Measurements from ENCODE around the gene HLCS. TPM values are rescaled to one million over a fixed set of nuclear protein-coding genes. Genes with fewer than 3 reads are reported as not detected.

The HLCS gene
- total RNA-seq, 6 experiments from 2014 or later: 12.6 to 19.1 (median 16.0) TPM

GRCh38 chr21:36744560-36745231 lies 221.8 kb downstream of the HLCS start:
- WGBS (ENCODE audit: insufficient coverage, low coverage, low lambda C conversion rate, missing lambda C conversion rate): 73% methylated on average over 4 of the region's 30 CpGs
- H3K27ac ChIP-seq: no peak overlapping the region
- TF ChIP-seq CTCF (IDR thresholded peaks at IDR 0.05) (no peak), POLR2A (IDR thresholded peaks at IDR 0.05) (no peak)
- peak in 1 of 4 donors; percentile 11 for ATAC-seq
- no peaks in the 10 kb centered on the region for H3K36me3 ChIP-seq
- H3K4me1 ChIP-seq: peaks cover 0 to 6% (median 0%) of the 10 kb centered on the region in 4 donors
- intact Hi-C loops (cut with DNase I): no loop called here
- no peak for DNase-seq
- H3K9me3 ChIP-seq: no peaks in the 10 kb centered on the region
- H3K4me3 ChIP-seq: no peak overlapping the region
- H3K27me3 ChIP-seq: no peaks in the 10 kb centered on the region

- ATAC-seq (no peak), DNase-seq (no peak)
- H3K9me3 ChIP-seq: no peaks in the 10 kb centered on the region
- TF ChIP-seq CTCF (IDR thresholded peaks at IDR 0.05) (no peak), POLR2A (IDR thresholded peaks at IDR 0.05) (no peak)
- no peaks in the 10 kb centered on the region for H3K27me3 ChIP-seq
- H3K4me3 ChIP-seq: no peak overlapping the region
- no peaks in the 10 kb centered on the region for H3K36me3 ChIP-seq
- H3K27ac ChIP-seq: no peak overlapping the region
- peaks cover 0 to 6% (median 0%) of the 10 kb centered on the region in 4 donors for H3K4me1 ChIP-seq
- intact Hi-C loops (cut with DNase I): no loop called here
- WGBS (ENCODE audit: insufficient coverage, low coverage, low lambda C conversion rate, missing lambda C conversion rate): 52% methylated on average over 3 of the region's 3 CpGs
Measured at GRCh38 chr21:36744190-36744559, 222.3 kb downstream of the HLCS start.

- intact Hi-C loops (cut with DNase I): no loop called here
- 90% methylated on average over 2 of the region's 9 CpGs for WGBS (ENCODE audit: insufficient coverage, low coverage, low lambda C conversion rate, missing lambda C conversion rate)
- DNase-seq (no peak), ATAC-seq (no peak)
- H3K4me1 ChIP-seq: peaks cover 0 to 6% (median 0%) of the 10 kb centered on the region in 4 donors
- H3K36me3 ChIP-seq: no peaks in the 10 kb centered on the region
- TF ChIP-seq POLR2A (IDR thresholded peaks at IDR 0.05): no peak
- TF ChIP-seq CTCF (IDR thresholded peaks at IDR 0.05): no peak
- no peaks in the 10 kb centered on the region for H3K9me3 ChIP-seq
- H3K27me3 ChIP-seq: no peaks in the 10 kb centered on the region
- no peak overlapping the region for H3K4me3 ChIP-seq
- no peak overlapping the region for H3K27ac ChIP-seq
Measured at GRCh38 chr21:36743446-36743845, 223.0 kb downstream of the HLCS start.

GRCh38 chr21:36743008-36743407 lies 223.5 kb downstream of the HLCS start:
- intact Hi-C loops (cut with DNase I): no loop called here
- no CpG with 5 or more reads among the region's 7 CpGs for WGBS (ENCODE audit: insufficient coverage, low coverage, low lambda C conversion rate, missing lambda C conversion rate)
- H3K4me3 ChIP-seq: no peak overlapping the region
- TF ChIP-seq POLR2A (IDR thresholded peaks at IDR 0.05) (no peak), CTCF (IDR thresholded peaks at IDR 0.05) (no peak)
- H3K9me3 ChIP-seq: no peaks in the 10 kb centered on the region
- ATAC-seq: no peak
- no peaks in the 10 kb centered on the region for H3K27me3 ChIP-seq
- H3K27ac ChIP-seq: no peak overlapping the region
- DNase-seq: no peak
- no peaks in the 10 kb centered on the region for H3K36me3 ChIP-seq
- H3K4me1 ChIP-seq: peaks cover 0 to 6% (median 0%) of the 10 kb centered on the region in 4 donors

All from right lobe of liver (tissue), 6 donors.